K562 (cell line): ENCODE data around the gene ZC3H15. TPM values are rescaled to one million over a fixed set of nuclear protein-coding genes. Genes with fewer than 3 reads are reported as not detected.

Experiments
- BACH1 ChIP-seq: fragments of 200-800 bp; sonication (Bioruptor generic); IDR thresholded peaks from 2 replicates; pipeline ENCODE4 v1.6.1; 2016; ENCODE audit warnings: missing genetic modification characterization, missing compliant biosample characterization
- BRD4 ChIP-seq: fragments of 200-600 bp; sonication (generic); IDR thresholded peaks from 2 replicates; pipeline ENCODE4 v1.6.1; 2017; ENCODE audit warnings: inconsistent platforms
- CCNT2 ChIP-seq: IDR thresholded peaks from 2 replicates; pipeline ENCODE4 v1.6.1; 2011; ENCODE audit warnings: borderline replicate concordance, low read depth, mild to moderate bottlenecking, moderate library complexity, mixed read lengths, low read length; ENCODE audit not compliant: insufficient read length; ENCODE audit errors: extremely low read depth
- DDX20 ChIP-seq: fragments of 450-650 bp; IDR thresholded peaks from 2 replicates; pipeline ENCODE4 v1.6.1; 2016; ENCODE audit warnings: missing genetic modification characterization, low read depth, mild to moderate bottlenecking, missing compliant biosample characterization, moderate library complexity
- DIDO1 ChIP-seq: fragments of 450-650 bp; IDR thresholded peaks from 2 replicates; pipeline ENCODE4 v1.6.1; 2016; ENCODE audit warnings: low read depth, missing biosample characterization, missing genetic modification characterization
- FOXK2 ChIP-seq, 2 experiments: fragments of 450-650 bp; IDR thresholded peaks in 1 of 2; conservative IDR thresholded peaks in 1 of 2; 2 replicates each; pipeline ENCODE4 v1.6.1; 2016; ENCODE audit warnings: low read depth in 2 of 2, mild to moderate bottlenecking in 1 of 2
- HDAC3 ChIP-seq: fragments of 450-650 bp; IDR thresholded peaks from 2 replicates; pipeline ENCODE4 v1.6.1; 2018; ENCODE audit warnings: borderline replicate concordance, mild to moderate bottlenecking, moderate library complexity; ENCODE audit not compliant: partially characterized antibody
- HNRNPK ChIP-seq: fragments of 200-400 bp; formaldehyde crosslinking; IDR thresholded peaks from one replicate; pipeline ENCODE4 v1.6.1; 2018; ENCODE audit warnings: mild to moderate bottlenecking, low read depth, low read length; ENCODE audit not compliant: poor library complexity, severe bottlenecking
- KAT7 ChIP-seq: sonication (generic); formaldehyde crosslinking; IDR thresholded peaks from 2 replicates; pipeline ENCODE4 v1.8.0; 2022; ENCODE audit warnings: missing genetic modification reagents, mild to moderate bottlenecking, borderline replicate concordance
- LEF1 ChIP-seq: fragments of 450-650 bp; IDR thresholded peaks from 2 replicates; pipeline ENCODE4 v1.6.1; 2016; ENCODE audit warnings: mild to moderate bottlenecking
- MIER1 ChIP-seq: fragments of 450-650 bp; IDR thresholded peaks from 2 replicates; pipeline ENCODE4 v1.6.1; 2016; ENCODE audit warnings: antibody characterized with exemption, mild to moderate bottlenecking, low read depth
- NFE2 ChIP-seq: IDR thresholded peaks from 2 replicates; pipeline ENCODE4 v1.6.1; 2014; ENCODE audit warnings: antibody characterized with exemption, low read depth
- NFIX ChIP-seq: fragments of 250-450 bp; sonication (Bioruptor Pico); IDR thresholded peaks from 2 replicates; pipeline ENCODE4 v1.4.0; 2020; ENCODE audit warnings: low read depth, mild to moderate bottlenecking, moderate library complexity
- PCBP2 ChIP-seq: fragments of 200-400 bp; formaldehyde crosslinking; IDR thresholded peaks from 2 replicates; pipeline ENCODE4 v1.6.1; 2018; ENCODE audit warnings: low read length, low read depth, mild to moderate bottlenecking, moderate library complexity; ENCODE audit not compliant: poor library complexity, severe bottlenecking
- PKNOX1 ChIP-seq: fragments of 450-650 bp; IDR thresholded peaks from 2 replicates; pipeline ENCODE4 v1.6.1; 2016
- PPARD ChIP-seq: fragments of 250-450 bp; sonication (Bioruptor Pico); IDR thresholded peaks from 2 replicates; pipeline ENCODE4 v1.8.0; 2022; ENCODE audit warnings: inconsistent platforms, mild to moderate bottlenecking, moderate library complexity
- SAFB2 ChIP-seq: fragments of 200-400 bp; formaldehyde crosslinking; IDR thresholded peaks from 2 replicates; pipeline ENCODE4 v1.6.1; 2018; ENCODE audit warnings: borderline replicate concordance, low read length, low read depth, moderate library complexity; ENCODE audit not compliant: severe bottlenecking
- SMARCC2 ChIP-seq: fragments of 450-650 bp; IDR thresholded peaks from 2 replicates; pipeline ENCODE4 v1.6.1; 2017; ENCODE audit warnings: antibody characterized with exemption, moderate library complexity, mild to moderate bottlenecking, low read depth
- SRF ChIP-seq, 2 experiments: fragments of 250-450, 450-650 bp in 1 of 2; sonication (Bioruptor Pico) in 1 of 2; sonication (generic) in 1 of 2; formaldehyde crosslinking; IDR thresholded peaks; 2 replicates each; pipeline versions ENCODE4 v1.5.0 to v1.5.1; 2020 to 2022; ENCODE audit warnings: mild to moderate bottlenecking in 1 of 2, missing genetic modification reagents in 1 of 2
- USF2 ChIP-seq: sonication (generic); formaldehyde crosslinking; IDR thresholded peaks from 2 replicates; pipeline ENCODE4 v1.5.0; 2020; ENCODE audit warnings: missing genetic modification reagents
- ZNF124 ChIP-seq: sonication (generic); formaldehyde crosslinking; IDR thresholded peaks from 2 replicates; pipeline ENCODE4 v1.8.1; 2022; ENCODE audit warnings: missing genetic modification reagents
- ZNF277 ChIP-seq: fragments of 250-450 bp; sonication (Bioruptor Pico); IDR thresholded peaks from 2 replicates; pipeline ENCODE4 v1.8.0; 2022; ENCODE audit warnings: inconsistent platforms, mild to moderate bottlenecking, moderate library complexity, borderline replicate concordance
- ZNF347 ChIP-seq: fragments of 450-650 bp; formaldehyde crosslinking; IDR thresholded peaks from 2 replicates; pipeline ENCODE4 v1.4.0; 2020; ENCODE audit warnings: low read depth, mild to moderate bottlenecking, moderate library complexity
- ZNF583 ChIP-seq: fragments of 250-450 bp; sonication (Bioruptor Pico); IDR thresholded peaks from 2 replicates; pipeline ENCODE4 v1.4.0; 2020
- ZNF695 ChIP-seq: fragments of 450-650 bp; formaldehyde crosslinking; IDR thresholded peaks from 2 replicates; pipeline ENCODE4 v1.4.0; 2020; ENCODE audit warnings: mild to moderate bottlenecking, moderate library complexity
- ZNF717 ChIP-seq: fragments of 250-450 bp; sonication (Bioruptor Pico); IDR thresholded peaks from 2 replicates; pipeline ENCODE4 v1.5.0; 2021
- polyA plus RNA-seq, 8 experiments: library from polyadenylated mRNA; depleted of rRNA in 4 of 8; stranded (reverse) in 5 of 8; unstranded in 3 of 8; fragments of >200 nt; fragmentation: Nextera tagmentation in 2 of 8; fragmentation: Illumina TruSeq in 1 of 8; extraction: Ambion mirVana in 2 of 8; extraction: Trizol in 1 of 8; gene quantifications; 2 replicates each; pipeline versions ENCODE4 v1.2.1 to v1.2.3, GENCODE V29; 2011 to 2014; ENCODE audit warnings: inconsistent platforms in 1 of 8, missing spikeins in 1 of 8
- total RNA-seq, 7 experiments: library from RNA; depleted of rRNA in 6 of 7; stranded (reverse); fragments of >200 nt in 6 of 7; fragmentation: Illumina TruSeq in 2 of 7; extraction: Trizol in 2 of 7; gene quantifications; 2 replicates each; pipeline versions ENCODE4 v1.2.1 to v1.2.3, GENCODE V29; 2011 to 2021; ENCODE audit warnings: low replicate concordance in 1 of 7

Gene ZC3H15
- total and polyA plus RNA-seq, 9 of the 15 experiments (the other 6 are each of a cell fraction or from before 2014, with no cell fraction given), result 132 to 286 (median 189) TPM

GRCh38 chr2:186486651-186487647 lies 889 bp downstream of the ZC3H15 start (continued):
- peak; percentile 21; the same call in 1 of the 2 replicates for TF ChIP-seq MIER1
- no peak for TF ChIP-seq BRD4
- no peak for TF ChIP-seq HNRNPK
- TF ChIP-seq ZNF695 (CRISPR knock-in tag), result no peak
- TF ChIP-seq CCNT2, result no peak
- TF ChIP-seq BACH1 (tag), result no peak
- TF ChIP-seq NFE2, result no peak
- no peak for TF ChIP-seq PPARD (CRISPR knock-in tag)
- no peak for TF ChIP-seq DIDO1
- TF ChIP-seq ZNF583, result no peak
- no peak for TF ChIP-seq ZNF124 (CRISPR knock-in tag)
- no peak for TF ChIP-seq ZNF277 (CRISPR knock-in tag)
- no peak for TF ChIP-seq DDX20 (tag)
- no peak for TF ChIP-seq SAFB2
- TF ChIP-seq FOXK2 (conservative IDR thresholded peaks at IDR 0.05 in 1 of 2, IDR thresholded peaks at IDR 0.05 in 1 of 2; ENCODE audit: low read depth in 2 of 2), result peak; percentile 14 to 23; a peak in 2 of 4 replicates
- no peak for TF ChIP-seq KAT7 (CRISPR knock-in tag)
- no peak for TF ChIP-seq LEF1
- TF ChIP-seq ZNF347 (CRISPR knock-in tag), result no peak
- TF ChIP-seq PKNOX1, result no peak
- no peak for TF ChIP-seq PCBP2
- no peak for TF ChIP-seq ZNF717 (CRISPR knock-in tag)
- TF ChIP-seq NFIX (CRISPR knock-in tag), result peak; percentile 74
- no peak for TF ChIP-seq SMARCC2
- no peak for TF ChIP-seq SRF (CRISPR knock-in tag; IDR thresholded peaks at IDR 0.05)
- no peak for TF ChIP-seq USF2 (CRISPR knock-in tag)
- no peak for TF ChIP-seq HDAC3
